Vagina (tissue), 2 donors: Measurements from ENCODE around the gene VSIR.

Experiments
- POLR2A ChIP-seq, 2 donors: fragments of 450-650 bp; IDR thresholded peaks; one replicate each; pipeline ENCODE4 v1.6.1; 2017; ENCODE audit warnings: antibody characterized with exemption in 2 of 2, mild to moderate bottlenecking in 2 of 2, moderate library complexity in 2 of 2
- TF ChIP-seq, protein P1 (sequence below), 3 experiments: fragments of 450-650 bp in 2 of 3; fragments of 200-600 bp in 1 of 3; sonication (generic) in 1 of 3; IDR thresholded peaks; one replicate each; pipeline ENCODE4 v1.5.1; 2017 to 2019; ENCODE audit warnings: antibody characterized with exemption in 3 of 3, mild to moderate bottlenecking in 2 of 3, moderate library complexity in 2 of 3

- TF ChIP-seq, protein P1, sequence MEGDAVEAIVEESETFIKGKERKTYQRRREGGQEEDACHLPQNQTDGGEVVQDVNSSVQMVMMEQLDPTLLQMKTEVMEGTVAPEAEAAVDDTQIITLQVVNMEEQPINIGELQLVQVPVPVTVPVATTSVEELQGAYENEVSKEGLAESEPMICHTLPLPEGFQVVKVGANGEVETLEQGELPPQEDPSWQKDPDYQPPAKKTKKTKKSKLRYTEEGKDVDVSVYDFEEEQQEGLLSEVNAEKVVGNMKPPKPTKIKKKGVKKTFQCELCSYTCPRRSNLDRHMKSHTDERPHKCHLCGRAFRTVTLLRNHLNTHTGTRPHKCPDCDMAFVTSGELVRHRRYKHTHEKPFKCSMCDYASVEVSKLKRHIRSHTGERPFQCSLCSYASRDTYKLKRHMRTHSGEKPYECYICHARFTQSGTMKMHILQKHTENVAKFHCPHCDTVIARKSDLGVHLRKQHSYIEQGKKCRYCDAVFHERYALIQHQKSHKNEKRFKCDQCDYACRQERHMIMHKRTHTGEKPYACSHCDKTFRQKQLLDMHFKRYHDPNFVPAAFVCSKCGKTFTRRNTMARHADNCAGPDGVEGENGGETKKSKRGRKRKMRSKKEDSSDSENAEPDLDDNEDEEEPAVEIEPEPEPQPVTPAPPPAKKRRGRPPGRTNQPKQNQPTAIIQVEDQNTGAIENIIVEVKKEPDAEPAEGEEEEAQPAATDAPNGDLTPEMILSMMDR (IDR thresholded peaks at IDR 0.05), result no peak
- TF ChIP-seq POLR2A (IDR thresholded peaks at IDR 0.05), result no peak
Measured at GRCh38 chr10:71801361-71801760, 28.0 kb upstream of the VSIR start.
